Breast epithelium (tissue), 3 donors: ENCODE measurements around the gene HNF4A.

Experiments
- CTCF ChIP-seq, 3 donors: fragments of 450-650 bp; IDR thresholded peaks; one replicate each; pipeline ENCODE4 v1.5.1; 2016 to 2017; ENCODE audit warnings: antibody characterized with exemption in 3 of 3, mild to moderate bottlenecking in 3 of 3, moderate library complexity in 3 of 3
- POLR2A ChIP-seq: fragments of 450-650 bp; IDR thresholded peaks from one replicate; pipeline ENCODE4 v1.6.1; 2016; ENCODE audit warnings: antibody characterized with exemption, mild to moderate bottlenecking, moderate library complexity
- POLR2AphosphoS5 ChIP-seq, 3 donors: sonication (generic); formaldehyde crosslinking; IDR thresholded peaks; one replicate each; pipeline ENCODE4 v1.6.1; 2017; ENCODE audit warnings: antibody characterized with exemption in 3 of 3

GRCh38 chr20:44401770-44402390 lies 46.4 kb downstream of the HNF4A start:
- TF ChIP-seq POLR2A (no peak), CTCF (IDR thresholded peaks at IDR 0.05) (no peak), POLR2AphosphoS5 (IDR thresholded peaks at IDR 0.05) (no peak)
